Kidney epithelial cell (primary cell): ENCODE measurements around the gene CREB5. TPM values are rescaled to one million over a fixed set of nuclear protein-coding genes. Genes with fewer than 3 reads are reported as not detected.

ENCODE experiments used
- DNase-seq: peaks from one replicate; pipeline ENCODE4 v3.0.0-alpha.2; 2010; ENCODE audit warnings: low read depth
- H3K27me3 ChIP-seq: 2 replicates; pipeline ENCODE4 v1.6.0; 2011; ENCODE audit warnings: low read length; ENCODE audit not compliant: control insufficient read depth, insufficient read depth
- H3K36me3 ChIP-seq: 2 replicates; pipeline ENCODE4 v1.5.1; 2011; ENCODE audit warnings: low read length; ENCODE audit not compliant: control insufficient read depth, insufficient read depth
- H3K4me3 ChIP-seq: 2 replicates; pipeline ENCODE4 v1.5.1; 2011; ENCODE audit warnings: low read depth, mild to moderate bottlenecking, control low read depth, low read length
- CTCF ChIP-seq: IDR thresholded peaks from 2 replicates; pipeline ENCODE4 v1.5.1; 2011; ENCODE audit warnings: mild to moderate bottlenecking, moderate library complexity, low read length, control low read depth, inconsistent platforms; ENCODE audit not compliant: insufficient read depth, poor library complexity, severe bottlenecking
- total RNA-seq: library from RNA; depleted of rRNA; stranded (reverse); fragments of >200 nt; gene quantifications from 2 replicates; pipeline ENCODE4 v1.2.3, GENCODE V29; 2015

CREB5 gene
- total RNA-seq, 1 donor from 2014 or later, result 27.9 TPM

GRCh38 chr7:28732071-28732869 lies 320.0 kb downstream of the CREB5 start:
- H3K4me3 ChIP-seq, result no peak overlapping the region
- no peak for TF ChIP-seq CTCF
- no peaks in the 10 kb centered on the region for H3K36me3 ChIP-seq
- no peaks in the 10 kb centered on the region for H3K27me3 ChIP-seq
- DNase-seq, result no peak

GRCh38 chr7:28733035-28733434 lies 320.7 kb downstream of the CREB5 start:
- no peaks in the 10 kb centered on the region for H3K36me3 ChIP-seq
- TF ChIP-seq CTCF, result no peak
- no peak for DNase-seq
- no peaks in the 10 kb centered on the region for H3K27me3 ChIP-seq
- no peak overlapping the region for H3K4me3 ChIP-seq

- TF ChIP-seq CTCF, result no peak
- no peak for DNase-seq
- Histone ChIP-seq H3K4me3 (no peak overlapping the region), H3K36me3 (no peaks in the 10 kb centered on the region), H3K27me3 (no peaks in the 10 kb centered on the region)
Measured at GRCh38 chr7:28738412-28738811, 326.1 kb downstream of the CREB5 start.

- no peaks in the 10 kb centered on the region for H3K27me3 ChIP-seq
- DNase-seq, result no peak
Measured at GRCh38 chr7:28739128-28739527, 326.8 kb downstream of the CREB5 start.

GRCh38 chr7:28739826-28740225 lies 327.5 kb downstream of the CREB5 start:
- Histone ChIP-seq H3K36me3 (no peaks in the 10 kb centered on the region), H3K4me3 (no peak overlapping the region), H3K27me3 (no peaks in the 10 kb centered on the region)
- DNase-seq, result no peak
- TF ChIP-seq CTCF, result no peak

More at GRCh38 chr7:28739128-28739527, 326.8 kb downstream of the CREB5 start:
- no peak for TF ChIP-seq CTCF
- no peak overlapping the region for H3K4me3 ChIP-seq
- H3K36me3 ChIP-seq, result no peaks in the 10 kb centered on the region

GRCh38 chr7:28744951-28745350 lies 332.6 kb downstream of the CREB5 start:
- no peaks in the 10 kb centered on the region for H3K36me3 ChIP-seq
- H3K4me3 ChIP-seq, result no peak overlapping the region
- H3K27me3 ChIP-seq, result no peaks in the 10 kb centered on the region
- no peak for DNase-seq
- no peak for TF ChIP-seq CTCF
